H9 (cell line): Measurements from ENCODE around the gene CNIH1. TPM values are rescaled to one million over a fixed set of nuclear protein-coding genes. Genes with fewer than 3 reads are reported as not detected.

Source experiments
- DNase-seq: peaks from one replicate; pipeline ENCODE4 v3.0.0-alpha.2; 2017
- H2AFZ ChIP-seq: one replicate; pipeline ENCODE4 v1.6.1; 2013; ENCODE audit warnings: mild to moderate bottlenecking, low read length, control low read depth, moderate library complexity
- H2AK5ac ChIP-seq: 2 replicates; pipeline ENCODE4 v1.6.1; 2013; ENCODE audit warnings: low read length, control low read depth, mixed read lengths; ENCODE audit not compliant: insufficient read length
- H2BK120ac ChIP-seq: one replicate; pipeline ENCODE4 v1.6.1; 2013; ENCODE audit warnings: low read depth, mild to moderate bottlenecking, low read length, control low read depth, inconsistent platforms; ENCODE audit not compliant: poor library complexity, severe bottlenecking
- H2BK12ac ChIP-seq: 2 replicates; pipeline ENCODE4 v1.6.1; 2013; ENCODE audit warnings: low read length, control low read depth, mixed read lengths, low read depth; ENCODE audit not compliant: insufficient read length
- H2BK15ac ChIP-seq: 2 replicates; pipeline ENCODE4 v1.6.1; 2013; ENCODE audit warnings: low read depth, low read length, control low read depth
- H2BK20ac ChIP-seq: one replicate; pipeline ENCODE4 v1.6.1; 2013; ENCODE audit warnings: low read depth, mild to moderate bottlenecking, low read length, control low read depth, inconsistent platforms; ENCODE audit not compliant: poor library complexity, severe bottlenecking
- H2BK5ac ChIP-seq: 2 replicates; pipeline ENCODE4 v1.6.1; 2013; ENCODE audit warnings: low read length, control low read depth, mixed read lengths; ENCODE audit not compliant: insufficient read length
- H3K14ac ChIP-seq: 2 replicates; pipeline ENCODE4 v1.6.1; 2013; ENCODE audit warnings: low read length, control low read depth; ENCODE audit not compliant: insufficient read depth
- H3K18ac ChIP-seq: 2 replicates; pipeline ENCODE4 v1.6.1; 2013; ENCODE audit warnings: low read depth, mild to moderate bottlenecking, mixed read lengths, low read length, control low read depth; ENCODE audit not compliant: insufficient read length
- H3K23ac ChIP-seq: 2 replicates; pipeline ENCODE4 v1.6.1; 2013; ENCODE audit warnings: low read length, control low read depth, mixed read lengths, low read depth; ENCODE audit not compliant: insufficient read length
- H3K23me2 ChIP-seq: 2 replicates; pipeline ENCODE4 v1.6.1; 2013; ENCODE audit warnings: low read depth, mild to moderate bottlenecking, mixed read lengths, low read length, control low read depth; ENCODE audit not compliant: insufficient read length, poor library complexity, severe bottlenecking
- H3K27ac ChIP-seq: 2 replicates; pipeline ENCODE4 v1.5.1; 2013; ENCODE audit warnings: low read length, control low read depth, mixed read lengths, low read depth; ENCODE audit not compliant: insufficient read length
- H3K27me3 ChIP-seq: 2 replicates; pipeline ENCODE4 v1.6.1; 2013; ENCODE audit warnings: low read length, control low read depth, inconsistent platforms; ENCODE audit not compliant: insufficient read depth
- H3K4ac ChIP-seq: 2 replicates; pipeline ENCODE4 v1.6.1; 2013; ENCODE audit warnings: low read depth, mild to moderate bottlenecking, control low read depth, inconsistent platforms, low read length, moderate library complexity
- H3K4me1 ChIP-seq: 2 replicates; pipeline ENCODE4 v1.6.1; 2013; ENCODE audit warnings: low read length, control low read depth, inconsistent platforms; ENCODE audit not compliant: insufficient read depth
- H3K4me2 ChIP-seq: 2 replicates; pipeline ENCODE4 v1.6.1; 2013; ENCODE audit warnings: low read length, control low read depth, mixed read lengths; ENCODE audit not compliant: insufficient read length, insufficient read depth
- H3K56ac ChIP-seq: 2 replicates; pipeline ENCODE4 v1.6.1; 2013; ENCODE audit warnings: low read depth, mild to moderate bottlenecking, mixed read lengths, low read length, control low read depth; ENCODE audit not compliant: insufficient read length
- H3K79me1 ChIP-seq: 2 replicates; pipeline ENCODE4 v1.6.1; 2013; ENCODE audit warnings: low read depth, mild to moderate bottlenecking, moderate library complexity, low read length, control low read depth, inconsistent platforms; ENCODE audit not compliant: insufficient read depth, poor library complexity, severe bottlenecking
- H3K79me2 ChIP-seq: 2 replicates; pipeline ENCODE4 v1.6.1; 2013; ENCODE audit warnings: low read length, control low read depth, inconsistent platforms; ENCODE audit not compliant: insufficient read depth
- H3K9ac ChIP-seq: 2 replicates; pipeline ENCODE4 v1.6.1; 2013; ENCODE audit warnings: low read length, control low read depth, mixed read lengths; ENCODE audit not compliant: insufficient read length; ENCODE audit errors: extremely low read depth
- H3K9me3 ChIP-seq: one replicate; pipeline ENCODE4 v1.6.1; 2013; ENCODE audit warnings: low read depth, low read length, inconsistent platforms; ENCODE audit not compliant: control insufficient read depth
- H3T11ph ChIP-seq: one replicate; pipeline ENCODE4 v1.6.1; 2013; ENCODE audit warnings: mild to moderate bottlenecking, low read length, control low read depth, inconsistent platforms
- H4K20me1 ChIP-seq: one replicate; pipeline ENCODE4 v1.6.1; 2013; ENCODE audit not compliant: control insufficient read depth, insufficient read length, insufficient read depth
- H4K5ac ChIP-seq: 2 replicates; pipeline ENCODE4 v1.6.1; 2013; ENCODE audit warnings: low read depth, mild to moderate bottlenecking, mixed read lengths, low read length, control low read depth; ENCODE audit not compliant: insufficient read length
- H4K8ac ChIP-seq: replicated peaks from 2 replicates; pipeline ENCODE4 v1.6.1; 2013; ENCODE audit warnings: low read length, control low read depth, mixed read lengths, low read depth; ENCODE audit not compliant: insufficient read length
- H4K91ac ChIP-seq: 2 replicates; pipeline ENCODE4 v1.6.1; 2013; ENCODE audit warnings: low read depth, mild to moderate bottlenecking, moderate library complexity, mixed read lengths, low read length, control low read depth; ENCODE audit not compliant: insufficient read length
- H3K27ac Mint-ChIP-seq, 3 experiments: 2 replicates in 2 of 3; 3 replicates in 1 of 3; pipeline ENCODE4 v1.8.0; 2020 to 2021; ENCODE audit warnings: mixed read lengths in 3 of 3, mild to moderate bottlenecking in 1 of 3, moderate library complexity in 1 of 3
- H3K27me3 Mint-ChIP-seq: 2 replicates; pipeline ENCODE4 v1.8.0; 2021; ENCODE audit warnings: low read depth, mild to moderate bottlenecking, moderate library complexity, mixed read lengths
- H3K36me3 Mint-ChIP-seq, 3 experiments: 2 replicates in 2 of 3; 3 replicates in 1 of 3; pipeline ENCODE4 v1.8.0; 2020 to 2021; ENCODE audit warnings: low read depth in 3 of 3, mixed read lengths in 3 of 3; ENCODE audit not compliant: insufficient read depth in 1 of 3
- H3K4me1 Mint-ChIP-seq, 2 experiments: 2 replicates each; pipeline ENCODE4 v1.8.0; 2020; ENCODE audit warnings: mixed read lengths in 2 of 2
- H3K4me3 Mint-ChIP-seq, 2 experiments: 2 replicates in 1 of 2; 3 replicates in 1 of 2; pipeline ENCODE4 v1.8.0; 2020 to 2021; ENCODE audit warnings: mild to moderate bottlenecking in 2 of 2, mixed read lengths in 2 of 2, moderate library complexity in 1 of 2
- H3K9me3 Mint-ChIP-seq, 2 experiments: 2 replicates in 1 of 2; 3 replicates in 1 of 2; pipeline ENCODE4 v1.8.0; 2020; ENCODE audit warnings: mild to moderate bottlenecking in 2 of 2, mixed read lengths in 2 of 2, moderate library complexity in 1 of 2
- CTCF ChIP-seq: fragments of 200-600 bp; sonication (generic); conservative IDR thresholded peaks from 3 replicates; pipeline ENCODE4 v1.8.0; 2021; ENCODE audit warnings: antibody characterized with exemption, mild to moderate bottlenecking
- WGBS: extraction: QIAGEN DNeasy Blood & Tissue Kit; methylation state at CpG from one replicate; pipeline ENCODE4 v1.1.7; 2013; ENCODE audit warnings: missing lambda C conversion rate, low lambda C conversion rate, mixed read lengths; ENCODE audit not compliant: insufficient read length; ENCODE audit errors: extremely low coverage; 5-methylcytosine and 5-hydroxymethylcytosine counted together
- total RNA-seq: library from RNA; stranded (reverse); gene quantifications from 2 replicates; pipeline ENCODE4 v1.2.1, GENCODE V29; 2021

The CNIH1 gene
- total RNA-seq, 1 experiment from 2014 or later: 99.3 TPM

GRCh38 chr14:54377501-54377900, 63.7 kb downstream of the CNIH1 start:
- no CpG with 5 or more reads among the region's 7 CpGs for WGBS
- peak; percentile 51 for DNase-seq
- H2AFZ ChIP-seq: no peak overlapping the region

More at GRCh38 chr14:54377501-54377900, 63.7 kb downstream of the CNIH1 start:
- Histone ChIP-seq H2BK20ac (no peak overlapping the region), H3K9ac (no peak overlapping the region), H2BK120ac (no peak overlapping the region), H3K79me1 (no peaks in the 10 kb centered on the region), H3K23ac (no peak overlapping the region), H3K18ac (no peak overlapping the region), H3K4me1 (peaks cover 3% of the 10 kb centered on the region; the same call in 1 of the 2 replicates), H3K4me2 (no peak overlapping the region), H3K23me2 (no peaks in the 10 kb centered on the region), H2BK15ac (no peak overlapping the region), H2BK5ac (no peak overlapping the region), H3K27ac (no peak overlapping the region), H4K91ac (no peak overlapping the region), H3K9me3 (no peaks in the 10 kb centered on the region), H4K20me1 (no peaks in the 10 kb centered on the region), H3T11ph (no peak overlapping the region), H3K4ac (no peak overlapping the region), H3K79me2 (no peaks in the 10 kb centered on the region), H3K56ac (no peak overlapping the region), H4K5ac (no peak overlapping the region), H3K27me3 (no peaks in the 10 kb centered on the region), H3K14ac (no peak overlapping the region), H2BK12ac (no peak overlapping the region), H2AK5ac (no peak overlapping the region), H4K8ac (no peak overlapping the region)
- peaks cover 24 to 26% of the 10 kb centered on the region in 2 experiments for H3K4me1 Mint-ChIP-seq
- no peak for TF ChIP-seq CTCF
- no peak overlapping the region for H3K4me3 Mint-ChIP-seq
- peaks cover 4% of the 10 kb centered on the region for H3K27me3 Mint-ChIP-seq
- H3K27ac Mint-ChIP-seq: no peak overlapping the region
- no peaks in the 10 kb centered on the region for H3K36me3 Mint-ChIP-seq
- no peaks in the 10 kb centered on the region for H3K9me3 Mint-ChIP-seq
